DND-41 (cell line): ENCODE results near the gene GPT2.

ENCODE experiments used
- ATAC-seq: fragments of 200-7000 bp; cut with Tn5 transposase; 3 replicates; pipeline ENCODE4 v1.9.1; 2021; ENCODE audit warnings: low read depth; ENCODE audit not compliant: insufficient read depth
- DNase-seq: peaks from one replicate; pipeline ENCODE4 v3.0.0-alpha.2; 2020
- H2AFZ ChIP-seq: 2 replicates; pipeline ENCODE4 v1.6.0; 2012; ENCODE audit warnings: low read depth, low read length
- H3K27ac ChIP-seq: 2 replicates; pipeline ENCODE4 v1.5.1; 2012; ENCODE audit warnings: low read length, inconsistent platforms
- H3K27me3 ChIP-seq: fragments of 200-600 bp; sonication (generic); 2 replicates; pipeline ENCODE4 v1.6.0; 2012; ENCODE audit warnings: low read length, mild to moderate bottlenecking, inconsistent platforms; ENCODE audit not compliant: insufficient read depth, poor library complexity
- H3K36me3 ChIP-seq: 2 replicates; pipeline ENCODE4 v1.5.1; 2012; ENCODE audit warnings: low read length, inconsistent platforms; ENCODE audit not compliant: insufficient read depth
- H3K4me1 ChIP-seq: 2 replicates; pipeline ENCODE4 v1.5.1; 2012; ENCODE audit warnings: mild to moderate bottlenecking, low read length; ENCODE audit not compliant: insufficient read depth
- H3K4me2 ChIP-seq: 2 replicates; pipeline ENCODE4 v1.6.0; 2012; ENCODE audit warnings: mild to moderate bottlenecking, moderate library complexity, low read length, inconsistent platforms; ENCODE audit not compliant: insufficient read depth
- H3K4me3 ChIP-seq, 2 experiments: fragments of 200-600 bp in 1 of 2; shearing (Covaris generic) in 1 of 2; 2 replicates each; pipeline ENCODE4 v1.5.1; 2012 to 2016; ENCODE audit warnings: inconsistent platforms in 2 of 2, low read length in 2 of 2, mild to moderate bottlenecking in 2 of 2, low read depth in 1 of 2, moderate library complexity in 1 of 2
- H3K79me2 ChIP-seq: 2 replicates; pipeline ENCODE4 v1.6.0; 2012; ENCODE audit warnings: low read length, inconsistent platforms; ENCODE audit not compliant: insufficient read depth
- H3K9ac ChIP-seq: 2 replicates; pipeline ENCODE4 v1.6.0; 2012; ENCODE audit warnings: low read depth, mild to moderate bottlenecking, inconsistent platforms, low read length, moderate library complexity
- H3K9me3 ChIP-seq: 2 replicates; pipeline ENCODE4 v1.5.1; 2012; ENCODE audit warnings: low read length, moderate library complexity, mild to moderate bottlenecking, inconsistent platforms; ENCODE audit not compliant: insufficient read depth, severe bottlenecking
- H4K20me1 ChIP-seq: 2 replicates; pipeline ENCODE4 v1.6.0; 2012; ENCODE audit warnings: low read length; ENCODE audit not compliant: insufficient read depth
- CTCF ChIP-seq: IDR thresholded peaks from 2 replicates; pipeline ENCODE4 v1.5.1; 2012; ENCODE audit warnings: borderline replicate concordance, low read length, moderate library complexity, mild to moderate bottlenecking; ENCODE audit not compliant: poor library complexity, severe bottlenecking; ENCODE audit errors: extremely low read depth
- EZH2 ChIP-seq: IDR thresholded peaks from 3 replicates; pipeline ENCODE4 v1.6.1; 2012; ENCODE audit warnings: borderline replicate concordance, low read depth, mild to moderate bottlenecking, moderate library complexity, low read length, inconsistent platforms; ENCODE audit not compliant: severe bottlenecking

Gene GPT2

GRCh38 chr16:46974352-46974751, 90.2 kb downstream of the GPT2 start:
- peak overlapping the region; percentile 92 for H3K27ac ChIP-seq
- ATAC-seq (no peak), DNase-seq (no peak)
- H2AFZ ChIP-seq, result peak overlapping the region; percentile 93; the same call in 1 of the 2 replicates
- peaks cover 52% of the 10 kb centered on the region for H3K79me2 ChIP-seq
- H3K9ac ChIP-seq, result peak overlapping the region; percentile 94
- TF ChIP-seq CTCF, result peak; percentile 13
- TF ChIP-seq EZH2, result no peak
- H3K36me3 ChIP-seq, result peaks cover 19% of the 10 kb centered on the region
- H3K4me2 ChIP-seq, result peak overlapping the region; percentile 87
- H3K27me3 ChIP-seq, result no peaks in the 10 kb centered on the region
- peaks cover 29% of the 10 kb centered on the region; the same call in 1 of the 2 replicates for H4K20me1 ChIP-seq
- peak overlapping the region; percentile 70 to 86 for H3K4me3 ChIP-seq
- no peaks in the 10 kb centered on the region for H3K9me3 ChIP-seq
- H3K4me1 ChIP-seq, result peaks cover 33% of the 10 kb centered on the region

GRCh38 chr16:46975165-46975564, 91.0 kb downstream of the GPT2 start:
- Histone ChIP-seq H3K9me3 (no peaks in the 10 kb centered on the region), H3K27ac (no peak overlapping the region), H3K9ac (no peak overlapping the region), H3K4me2 (no peak overlapping the region), H3K79me2 (peaks cover 44% of the 10 kb centered on the region), H3K36me3 (peaks cover 11% of the 10 kb centered on the region), H3K27me3 (no peaks in the 10 kb centered on the region), H2AFZ (no peak overlapping the region), H4K20me1 (peaks cover 24% of the 10 kb centered on the region; the same call in 1 of the 2 replicates), H3K4me1 (peaks cover 29% of the 10 kb centered on the region), H3K4me3 (no peak overlapping the region)
- ATAC-seq (no peak), DNase-seq (no peak)
- TF ChIP-seq EZH2, result no peak
- no peak for TF ChIP-seq CTCF

GRCh38 chr16:46975908-46976470, 91.8 kb downstream of the GPT2 start:
- Histone ChIP-seq H2AFZ (no peak overlapping the region), H3K4me2 (no peak overlapping the region)

More at GRCh38 chr16:46975908-46976470, 91.8 kb downstream of the GPT2 start:
- Histone ChIP-seq H3K79me2 (peaks cover 37% of the 10 kb centered on the region), H3K4me1 (peaks cover 23% of the 10 kb centered on the region), H3K27me3 (no peaks in the 10 kb centered on the region), H3K27ac (no peak overlapping the region), H3K4me3 (no peak overlapping the region), H3K9me3 (no peaks in the 10 kb centered on the region), H4K20me1 (peaks cover 20% of the 10 kb centered on the region; the same call in 1 of the 2 replicates), H3K9ac (no peak overlapping the region), H3K36me3 (peaks cover 4% of the 10 kb centered on the region)
- no peak for DNase-seq
- no peak for ATAC-seq
- TF ChIP-seq CTCF (no peak), EZH2 (no peak)
